Measurements from ENCODE around the gene TRAT1.
"Not testable (repeated sequence)": the region's sequence is repeated elsewhere in the genome, so short reads cannot be mapped to it uniquely, and the experiment has no call there.

TRAT1 gene, protein sequence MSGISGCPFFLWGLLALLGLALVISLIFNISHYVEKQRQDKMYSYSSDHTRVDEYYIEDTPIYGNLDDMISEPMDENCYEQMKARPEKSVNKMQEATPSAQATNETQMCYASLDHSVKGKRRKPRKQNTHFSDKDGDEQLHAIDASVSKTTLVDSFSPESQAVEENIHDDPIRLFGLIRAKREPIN

DNA sequence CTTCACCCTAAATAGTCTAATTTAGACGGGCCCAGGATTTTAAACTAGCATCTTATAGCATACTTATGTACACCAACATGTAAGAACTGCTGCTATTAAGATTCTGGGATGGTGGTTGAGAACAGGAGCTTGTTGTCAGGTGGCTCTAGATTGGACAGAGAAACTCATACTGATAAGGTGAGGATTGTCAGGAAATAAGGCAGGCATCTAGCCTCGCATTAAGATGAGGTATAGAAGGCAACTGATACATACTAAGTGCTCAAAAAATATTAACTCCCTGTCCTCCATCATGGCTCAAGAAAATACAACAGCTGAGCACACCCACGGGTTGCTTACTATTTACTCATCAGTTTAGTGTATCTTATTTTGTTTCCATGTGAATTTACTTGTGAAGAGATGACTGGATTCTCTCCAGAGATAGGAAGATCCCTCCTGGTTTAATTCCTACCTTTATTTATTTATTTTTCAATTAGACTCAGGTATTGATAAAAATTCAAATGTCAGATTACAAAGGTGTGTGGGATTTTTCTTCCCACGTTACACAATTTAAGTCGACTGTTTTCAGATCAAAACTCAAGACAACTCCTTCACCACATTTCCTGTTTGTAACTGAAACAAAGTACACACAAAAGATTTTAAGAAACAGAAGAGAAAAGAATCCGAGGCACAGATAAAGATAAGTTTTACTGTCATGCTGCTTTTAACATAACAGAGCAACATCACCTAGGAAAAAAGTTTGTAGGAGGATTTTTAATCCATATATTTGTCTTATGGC lies at the start of gene TRAT1:
Gene TRAT1 (plus strand): TSS at position 664 of the 775 bp plus-strand sequence. CDS start 142 bp downstream, outside the sequence.
- no peak for DNase-seq (ENCODE audit: low spot score)

DNA sequence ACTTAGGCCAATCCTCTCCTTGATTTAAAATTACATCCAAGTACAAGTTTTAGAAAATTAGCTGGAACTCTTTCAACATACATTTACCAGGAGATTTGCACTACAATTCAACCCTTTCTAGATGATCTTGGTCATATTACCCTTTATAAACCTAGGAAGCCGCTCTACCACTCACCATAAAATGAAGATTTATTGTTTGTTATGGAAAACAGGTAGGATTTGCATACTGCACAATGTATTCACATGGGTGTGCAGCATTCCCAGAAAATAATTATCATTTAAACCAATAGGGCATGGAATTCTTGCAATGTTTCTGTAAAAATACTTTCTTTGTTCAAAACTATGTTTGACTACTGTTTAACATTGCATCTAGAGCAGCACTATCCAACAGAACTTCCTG lies 46.9 kb upstream of the TRAT1 start:
- DNase-seq (ENCODE audit: low spot score) = no peak

GRCh38 chr3:108779496-108779895 lies 43.1 kb upstream of the TRAT1 start:
- no peak for DNase-seq (ENCODE audit: low spot score)

DNA sequence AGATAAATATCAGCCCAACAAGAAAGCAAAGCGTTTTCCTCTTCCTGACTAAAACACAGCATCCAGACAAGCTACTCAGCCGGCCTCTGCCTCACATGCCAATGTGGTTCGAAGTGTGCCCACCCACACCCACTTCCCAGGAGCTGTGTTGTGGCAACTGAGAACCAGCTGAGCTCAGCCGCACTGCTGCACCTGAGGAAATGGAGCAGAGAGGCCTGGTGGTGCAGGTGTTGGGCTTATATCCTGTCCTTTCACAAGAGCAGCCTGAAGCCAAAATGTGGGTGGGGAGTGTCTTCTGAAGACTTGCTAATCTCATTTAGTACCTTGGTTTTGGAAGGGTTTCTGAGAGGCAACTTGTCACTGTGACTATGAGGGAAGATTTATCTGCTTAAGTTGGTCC lies 42.4 kb upstream of the TRAT1 start:
- no peak for DNase-seq (ENCODE audit: low spot score)

DNA sequence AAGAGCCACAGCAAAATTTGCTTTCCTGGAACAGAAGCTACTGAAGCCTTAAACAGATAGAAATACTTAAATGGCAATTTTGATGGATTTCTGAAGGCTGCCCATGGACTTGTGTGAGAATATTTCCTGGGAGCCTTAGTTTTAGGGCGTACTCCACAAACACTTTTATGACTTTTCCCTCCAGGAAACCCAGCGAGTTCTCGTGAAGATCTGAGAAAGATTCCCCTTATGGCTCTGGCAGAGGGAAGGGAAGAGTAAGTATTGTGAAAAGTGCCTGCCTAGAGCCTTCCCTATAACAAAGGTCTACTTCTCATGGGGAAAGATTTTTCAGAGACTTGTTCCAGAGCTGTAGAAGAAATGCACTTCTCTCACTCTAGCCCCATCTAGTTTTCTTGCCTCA lies 31.1 kb upstream of the TRAT1 start:
- no peak for DNase-seq (ENCODE audit: low spot score)

- DNase-seq (ENCODE audit: low spot score) = no peak
Measured at GRCh38 chr3:108804437-108804836, 18.1 kb upstream of the TRAT1 start.

DNA sequence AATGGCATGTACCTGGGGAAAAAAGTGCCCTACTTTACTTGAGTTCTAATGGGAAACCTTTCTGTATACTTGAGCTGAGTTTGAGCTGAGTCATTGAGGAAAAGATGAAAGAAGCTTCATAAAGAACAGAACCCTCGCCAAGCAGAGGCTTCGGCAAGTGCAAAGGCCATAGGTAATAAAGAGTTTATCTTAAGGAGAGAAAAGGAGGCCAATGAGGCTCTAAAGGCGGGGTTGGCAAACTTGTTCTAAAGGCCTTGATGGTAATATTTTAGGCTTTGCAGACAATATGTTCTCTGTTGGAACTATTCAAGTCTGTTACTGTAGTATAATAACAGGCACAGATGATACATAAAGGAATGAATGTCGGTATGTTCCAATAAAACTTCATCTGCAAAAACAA lies 17.6 kb upstream of the TRAT1 start:
- DNase-seq (ENCODE audit: low spot score) = no peak

DNA sequence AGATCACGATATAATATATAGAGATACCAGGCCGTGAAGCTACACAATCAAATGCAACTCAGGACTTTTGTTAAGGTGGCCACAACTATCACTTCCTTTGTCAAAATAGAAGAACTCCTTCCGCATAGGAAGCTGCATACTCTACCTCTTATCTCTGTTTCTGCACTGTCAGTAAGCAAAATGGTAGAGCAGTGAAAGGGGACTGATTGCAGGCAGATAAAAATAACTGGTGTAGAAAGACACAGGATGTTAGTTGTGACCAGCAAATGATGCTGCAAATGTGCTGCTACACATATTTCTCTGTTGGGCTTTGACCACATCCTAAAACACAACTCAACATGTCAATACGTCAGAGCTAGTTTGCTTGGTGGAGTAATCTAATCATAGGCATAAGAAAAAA lies 16.3 kb upstream of the TRAT1 start:
- DNase-seq (ENCODE audit: low spot score) = no peak

GRCh38 chr3:108818404-108818803 lies 4.2 kb upstream of the TRAT1 start:
- no peak for DNase-seq (ENCODE audit: low spot score)

DNA sequence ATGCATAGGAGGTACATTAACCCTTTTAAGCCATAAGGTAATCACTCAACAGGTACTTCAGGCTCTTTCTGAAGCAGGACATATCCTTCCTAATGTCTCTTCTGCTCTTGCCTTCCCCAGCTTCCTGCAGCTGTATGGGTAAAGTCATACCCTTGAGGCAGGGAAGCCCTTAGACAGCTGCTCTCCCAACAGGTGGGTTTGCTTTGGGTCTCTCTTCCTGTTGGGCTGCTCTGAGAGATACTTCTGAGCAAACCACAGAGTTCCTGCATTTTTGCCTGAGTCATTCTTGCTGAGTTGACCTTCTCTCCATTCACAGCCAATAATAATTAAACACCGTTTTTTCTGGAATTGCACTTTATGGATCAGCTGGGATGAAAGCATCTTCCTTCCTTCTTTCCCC lies 2.0 kb upstream of the TRAT1 start:
- no peak for DNase-seq (ENCODE audit: low spot score)

DNA sequence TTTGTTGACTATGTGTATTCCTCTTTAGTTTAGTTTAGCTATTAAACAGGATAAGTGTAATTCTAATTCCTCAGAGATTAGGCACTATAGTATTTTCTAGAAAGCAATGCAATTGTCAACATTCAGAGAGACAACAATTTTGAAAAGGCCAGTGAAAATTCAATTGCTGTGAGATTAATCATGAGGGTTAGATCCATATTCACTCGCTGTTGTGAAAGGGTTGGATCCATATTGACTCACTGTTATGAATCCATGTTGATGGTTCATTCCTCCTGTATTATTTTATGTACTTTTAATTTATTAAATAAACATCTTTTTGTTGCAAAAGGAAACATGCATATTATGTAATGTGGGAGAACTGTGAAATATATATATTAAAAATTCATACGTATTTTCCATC lies 641 bp downstream of the TRAT1 start:
- DNase-seq (ENCODE audit: low spot score) = no peak

GRCh38 chr3:108823803-108824202 lies 1.2 kb downstream of the TRAT1 start:
- not testable (repeated sequence) for DNase-seq (ENCODE audit: low spot score)

DNA sequence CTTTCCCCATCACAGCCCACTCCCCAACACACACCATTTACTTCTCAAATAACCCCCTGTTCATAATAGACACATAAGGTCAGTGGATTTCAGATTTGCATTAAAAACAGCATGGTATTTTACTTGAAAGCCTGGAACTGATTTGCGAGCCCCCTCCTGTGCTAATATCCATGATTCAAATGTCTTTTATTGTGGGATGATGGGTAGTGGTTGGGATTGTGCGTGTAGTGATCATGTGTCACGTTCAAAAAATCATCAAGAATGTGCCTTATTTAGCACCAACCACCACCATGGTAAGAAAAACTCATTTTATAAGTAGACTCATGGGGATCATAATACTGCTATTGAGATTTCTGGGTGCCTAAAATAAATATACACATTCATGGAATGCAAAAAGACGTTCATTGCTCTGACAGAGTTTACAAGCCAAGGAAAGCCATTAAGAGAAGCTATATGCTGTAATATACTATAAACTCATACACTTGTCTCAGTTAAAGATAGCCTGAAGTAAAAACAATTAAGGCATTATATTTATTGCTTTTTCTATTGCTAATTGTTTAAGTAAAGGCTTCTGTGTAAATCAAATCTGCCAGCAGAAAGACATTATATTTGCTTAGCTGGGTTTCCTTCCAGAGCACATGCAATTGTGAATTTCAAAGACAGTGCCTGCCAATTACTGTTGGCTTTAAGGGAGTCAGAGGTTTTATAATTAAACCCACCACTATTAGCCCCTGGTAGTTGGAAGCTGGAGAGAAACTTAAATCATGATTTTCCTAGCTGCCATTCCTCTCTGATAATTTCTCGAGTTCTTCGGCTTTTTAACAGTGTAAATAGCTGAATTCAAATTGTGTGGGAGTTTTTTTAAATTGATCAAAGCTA lies 4.0 kb downstream of the TRAT1 start:
- DNase-seq (ENCODE audit: low spot score) = no peak

GRCh38 chr3:108830381-108830780 lies 7.8 kb downstream of the TRAT1 start:
- DNase-seq (ENCODE audit: low spot score) = no peak

GRCh38 chr3:108830991-108831614 lies 8.5 kb downstream of the TRAT1 start:
- no peak for DNase-seq (ENCODE audit: low spot score)

DNA sequence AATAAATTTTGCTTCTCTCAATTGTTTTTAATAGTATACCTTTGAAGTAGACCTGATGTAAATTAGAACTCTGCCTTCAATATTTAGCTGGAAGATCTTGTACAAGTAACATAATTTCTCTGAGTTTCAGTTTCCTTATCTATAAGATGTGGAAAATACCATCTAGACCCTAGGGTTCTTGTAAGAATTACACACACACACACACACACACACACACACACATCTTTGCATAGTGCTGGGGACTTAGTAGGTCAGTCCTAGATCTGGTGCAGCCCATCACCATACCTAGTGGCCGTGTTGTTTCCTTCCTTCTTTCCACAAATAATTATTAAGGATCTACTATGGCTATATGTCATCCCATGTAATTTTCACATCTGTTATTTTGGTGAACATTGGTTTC lies 11.0 kb downstream of the TRAT1 start:
- no peak for DNase-seq (ENCODE audit: low spot score)

DNA sequence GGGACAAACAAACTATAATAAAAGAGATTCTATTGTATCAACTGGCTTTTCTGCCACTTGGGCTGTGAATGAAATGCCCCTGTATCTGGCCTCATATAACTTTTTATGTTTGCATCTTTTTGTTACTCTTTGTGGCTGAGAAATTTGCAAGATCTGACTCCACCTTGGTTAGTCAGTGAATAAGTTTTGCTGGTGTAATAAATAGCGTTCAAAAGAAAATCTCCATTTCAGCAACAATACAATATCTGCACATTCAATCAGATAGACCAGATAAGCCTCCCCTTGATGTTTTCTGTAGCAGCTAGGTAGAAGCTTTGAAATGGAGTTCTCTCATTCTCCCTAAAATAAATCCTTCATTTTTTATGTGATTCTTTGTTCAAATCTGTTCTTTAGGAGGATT lies 12.0 kb downstream of the TRAT1 start:
- no peak for DNase-seq (ENCODE audit: low spot score)

GRCh38 chr3:108835101-108835500 lies 12.5 kb downstream of the TRAT1 start:
- DNase-seq (ENCODE audit: low spot score) = no peak

DNA sequence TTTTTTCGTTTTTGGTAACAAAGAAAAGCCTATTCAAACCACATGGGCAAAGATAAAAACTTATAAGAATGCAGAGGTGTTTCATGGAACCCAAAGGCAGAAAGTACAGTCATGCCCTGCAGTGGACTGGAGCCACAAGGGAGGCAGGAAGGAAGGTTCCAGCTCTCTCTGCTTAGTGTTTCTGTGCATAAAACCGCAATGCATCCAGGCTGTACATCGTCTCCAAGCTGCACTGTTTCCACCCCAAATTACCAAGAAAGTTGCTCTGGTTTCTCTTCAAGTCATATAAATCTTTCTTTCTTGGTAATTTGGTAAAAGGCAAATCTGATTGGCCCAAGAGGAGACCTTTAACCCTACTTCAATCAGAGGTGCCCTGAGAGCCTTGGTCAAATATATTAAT lies 15.8 kb downstream of the TRAT1 start:
- no peak for DNase-seq (ENCODE audit: low spot score)

GRCh38 chr3:108845709-108846293 lies 23.2 kb downstream of the TRAT1 start:
- no peak for DNase-seq (ENCODE audit: low spot score)

DNA sequence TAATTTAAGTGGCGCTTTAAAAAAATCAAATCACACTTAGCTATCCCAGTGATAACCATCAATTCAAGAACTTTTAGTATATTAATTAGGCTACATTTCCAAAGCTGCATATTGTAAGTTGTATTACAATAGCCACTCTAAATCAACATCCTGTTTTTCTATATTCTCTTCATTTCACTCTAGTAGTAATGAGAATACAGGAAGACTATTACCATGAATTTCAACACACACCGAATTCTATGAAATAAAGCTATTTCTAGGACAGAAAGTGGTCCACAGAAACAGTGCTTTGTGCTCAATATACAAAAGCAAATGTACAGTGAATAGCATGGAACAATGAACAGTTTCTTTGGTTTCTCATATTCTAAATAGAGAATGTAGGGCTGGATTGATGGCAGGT lies 24.6 kb downstream of the TRAT1 start:
- no peak for DNase-seq (ENCODE audit: low spot score)

GRCh38 chr3:108849075-108849474 lies 26.5 kb downstream of the TRAT1 start:
- no peak for DNase-seq (ENCODE audit: low spot score)

All from hematopoietic multipotent progenitor cell treated with erythropoietin and hydrocortisone succinate and interleukin-3 and kit ligand, for 17 days (in vitro differentiated cells).